Activated CD8-positive, alpha-beta memory T cell treated with anti-CD3 and anti-CD28 coated beads for 1 hour (primary cell): ENCODE measurements around the gene CDH13.

Source experiments
- DNase-seq, 2 donors: peaks; one replicate each; pipeline ENCODE4 v3.0.0-alpha.2; 2020; ENCODE audit warnings: low read depth in 1 of 2; ENCODE audit errors: extremely low read depth in 1 of 2

CDH13 gene

GRCh38 chr16:82773018-82773417, 146.2 kb downstream of the CDH13 start:
- DNase-seq, result no peak

- no peak for DNase-seq
Measured at GRCh38 chr16:82776470-82777146, 149.8 kb downstream of the CDH13 start.

- DNase-seq, result no peak
Measured at GRCh38 chr16:82782715-82783251, 156.0 kb downstream of the CDH13 start.

GRCh38 chr16:82783933-82784572, 157.3 kb downstream of the CDH13 start:
- DNase-seq, result no peak

- DNase-seq, result no peak
Measured at GRCh38 chr16:82784573-82784968, 157.8 kb downstream of the CDH13 start.

GRCh38 chr16:82788225-82788624, 161.5 kb downstream of the CDH13 start:
- DNase-seq, result no peak

- no peak for DNase-seq
Measured at GRCh38 chr16:82788919-82789318, 162.2 kb downstream of the CDH13 start.

- DNase-seq, result no peak
Measured at GRCh38 chr16:82792693-82793092, 165.9 kb downstream of the CDH13 start.

- no peak for DNase-seq
Measured at GRCh38 chr16:82793528-82794245, 166.9 kb downstream of the CDH13 start.

GRCh38 chr16:82796047-82796446, 169.3 kb downstream of the CDH13 start:
- no peak for DNase-seq

GRCh38 chr16:82801361-82801760, 174.6 kb downstream of the CDH13 start:
- no peak for DNase-seq

- DNase-seq, result no peak
Measured at GRCh38 chr16:82805866-82806265, 179.1 kb downstream of the CDH13 start.

- DNase-seq, result no peak
Measured at GRCh38 chr16:82807311-82807710, 180.5 kb downstream of the CDH13 start.

- no peak for DNase-seq
Measured at GRCh38 chr16:82808036-82808435, 181.3 kb downstream of the CDH13 start.

GRCh38 chr16:82810077-82810476, 183.3 kb downstream of the CDH13 start:
- no peak for DNase-seq

- no peak for DNase-seq
Measured at GRCh38 chr16:82814059-82814458, 187.3 kb downstream of the CDH13 start.

- DNase-seq, result no peak
Measured at GRCh38 chr16:82819286-82819685, 192.5 kb downstream of the CDH13 start.

GRCh38 chr16:82820855-82821254, 194.1 kb downstream of the CDH13 start:
- no peak for DNase-seq

- DNase-seq, result no peak
Measured at GRCh38 chr16:82824408-82824807, 197.6 kb downstream of the CDH13 start.

GRCh38 chr16:82829301-82829700, 202.5 kb downstream of the CDH13 start:
- no peak for DNase-seq

- DNase-seq, result no peak
Measured at GRCh38 chr16:82830944-82831343, 204.2 kb downstream of the CDH13 start.

GRCh38 chr16:82832821-82833220, 206.1 kb downstream of the CDH13 start:
- no peak for DNase-seq
